Activated CD8-positive, alpha-beta memory T cell treated with anti-CD3 and anti-CD28 coated beads, Interleukin-2, amount 50 U/mL, for 48 hours (primary cell): Measurements from ENCODE around the gene JAG2.

ENCODE experiments used
- DNase-seq: peaks from one replicate; pipeline ENCODE4 v3.0.0-alpha.2; 2020

JAG2 gene

DNA sequence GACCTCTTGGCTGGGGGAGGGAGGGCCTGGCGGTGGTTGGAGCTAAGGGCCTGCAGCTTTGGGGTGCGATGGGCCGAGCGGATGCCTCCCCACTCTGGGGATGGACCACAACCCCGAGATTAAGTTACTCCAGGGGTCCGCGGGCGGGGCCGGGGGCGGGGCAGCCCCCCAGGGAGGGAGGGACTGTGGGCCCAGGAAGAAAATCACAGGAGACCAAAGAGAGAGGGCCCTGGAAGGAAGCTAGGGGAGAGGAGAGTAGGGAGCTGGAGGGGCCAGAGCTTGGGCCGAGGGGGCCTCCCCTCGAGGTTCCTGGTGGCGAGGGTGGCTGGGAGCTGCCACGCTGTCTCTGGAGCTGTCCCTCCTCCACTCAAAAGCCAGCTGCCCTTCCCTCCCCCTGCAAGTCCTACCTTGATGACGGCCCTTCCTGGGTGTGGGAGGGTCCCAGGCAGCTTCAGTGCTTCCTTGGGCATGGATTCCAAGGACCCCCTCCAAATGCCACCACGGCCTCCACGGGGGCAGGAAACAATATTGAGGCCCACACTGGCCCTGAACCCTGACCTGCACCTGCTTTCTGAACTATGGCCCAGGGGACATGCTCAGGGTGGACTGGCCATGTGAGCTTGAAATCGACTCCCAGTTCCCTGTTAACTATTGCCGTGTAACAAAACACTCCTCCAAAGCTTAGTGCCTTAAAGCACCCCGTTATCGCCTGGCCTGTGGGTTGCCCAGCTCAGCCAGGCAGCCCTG, 13.1 kb upstream of the JAG2 start:
- DNase-seq, result no peak

DNA sequence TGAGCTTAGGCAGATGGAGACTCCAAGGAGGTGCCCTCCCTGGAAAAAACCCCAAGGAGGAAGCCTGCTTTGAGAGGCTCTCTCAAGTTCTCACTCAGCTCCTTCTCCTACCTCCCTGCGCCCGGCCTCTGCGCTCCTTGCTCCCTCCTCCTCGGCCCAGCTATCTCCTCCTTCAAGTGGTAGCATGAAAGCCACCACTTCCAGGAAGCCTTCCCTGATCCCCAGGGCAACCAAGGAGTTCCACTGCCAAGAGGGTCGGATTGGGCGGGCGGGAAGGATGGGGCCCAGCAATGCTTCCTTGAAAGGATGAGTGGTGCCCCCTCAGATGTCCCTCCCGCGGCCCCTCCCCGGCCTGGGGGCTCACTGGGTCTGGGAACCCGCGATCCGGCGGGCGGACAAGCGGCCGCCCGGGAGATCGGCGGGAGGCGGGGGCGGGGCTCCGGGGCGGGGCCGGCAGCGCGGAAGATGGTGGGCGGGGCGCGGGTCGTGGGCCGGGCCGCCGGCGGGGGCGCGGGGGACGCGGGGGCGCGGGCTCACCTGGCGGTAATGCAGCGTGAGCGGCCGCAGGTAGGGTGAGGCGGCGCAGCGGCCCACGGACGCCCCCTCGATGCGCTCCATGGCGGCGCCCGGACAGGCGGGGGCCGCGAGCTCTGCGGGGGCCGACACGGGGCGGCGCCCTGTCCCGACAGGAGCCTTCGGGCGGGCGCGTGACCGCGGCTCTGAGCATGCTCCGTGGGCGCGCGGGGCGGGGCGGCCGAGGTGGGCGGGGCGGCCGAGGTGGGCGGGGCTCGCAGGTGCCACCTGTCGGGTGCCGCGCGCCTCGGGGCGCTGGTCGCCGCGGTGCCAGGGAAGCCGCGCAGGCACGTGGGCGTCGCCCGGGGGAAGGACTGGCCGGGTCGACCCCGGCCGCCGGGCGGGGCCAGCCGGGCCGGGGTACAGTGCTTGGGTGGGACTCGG, 12.3 kb upstream of the JAG2 start, which contains the start of gene NUDT14:
Gene NUDT14 (minus strand): TSS at position 721 of the 957 bp plus-strand sequence. CDS start 103 bp downstream, at position 618.
- peak; percentile 95 for DNase-seq

DNA sequence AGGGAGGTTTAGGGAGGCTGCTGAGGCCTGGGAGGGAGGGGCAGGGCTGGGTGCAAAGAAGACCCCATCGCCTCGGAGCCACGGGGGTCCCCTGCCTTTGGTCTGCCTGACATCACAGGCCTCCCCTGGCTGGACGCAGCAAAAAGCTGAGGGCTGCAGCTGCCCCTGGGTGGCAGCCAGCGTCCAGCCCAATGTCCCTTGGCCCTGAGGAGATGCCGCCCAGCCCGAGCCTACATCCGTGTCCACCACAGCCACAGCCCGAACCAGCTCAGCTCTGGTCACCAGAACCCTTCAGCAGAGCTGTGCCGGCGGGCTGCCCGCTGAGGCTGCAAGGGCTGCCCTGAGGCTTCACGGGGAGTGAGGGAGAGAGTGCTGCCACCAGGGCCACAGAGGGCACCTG, 10.6 kb upstream of the JAG2 start:
- no peak for DNase-seq

DNA sequence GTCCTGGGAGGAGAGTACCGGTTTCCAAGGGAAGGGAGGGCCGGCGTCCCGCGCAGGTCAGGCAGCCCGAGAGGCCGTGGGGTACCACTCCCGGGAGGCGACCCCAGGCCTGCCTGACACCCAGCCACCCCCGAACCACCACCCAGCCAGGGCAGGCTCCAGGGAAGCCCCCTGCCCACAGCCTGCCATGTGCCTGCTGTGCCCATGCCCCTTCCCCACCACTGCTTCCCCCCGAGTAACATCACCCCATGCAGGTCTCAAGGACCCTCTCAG, 10.2 kb upstream of the JAG2 start:
- no peak for DNase-seq

DNA sequence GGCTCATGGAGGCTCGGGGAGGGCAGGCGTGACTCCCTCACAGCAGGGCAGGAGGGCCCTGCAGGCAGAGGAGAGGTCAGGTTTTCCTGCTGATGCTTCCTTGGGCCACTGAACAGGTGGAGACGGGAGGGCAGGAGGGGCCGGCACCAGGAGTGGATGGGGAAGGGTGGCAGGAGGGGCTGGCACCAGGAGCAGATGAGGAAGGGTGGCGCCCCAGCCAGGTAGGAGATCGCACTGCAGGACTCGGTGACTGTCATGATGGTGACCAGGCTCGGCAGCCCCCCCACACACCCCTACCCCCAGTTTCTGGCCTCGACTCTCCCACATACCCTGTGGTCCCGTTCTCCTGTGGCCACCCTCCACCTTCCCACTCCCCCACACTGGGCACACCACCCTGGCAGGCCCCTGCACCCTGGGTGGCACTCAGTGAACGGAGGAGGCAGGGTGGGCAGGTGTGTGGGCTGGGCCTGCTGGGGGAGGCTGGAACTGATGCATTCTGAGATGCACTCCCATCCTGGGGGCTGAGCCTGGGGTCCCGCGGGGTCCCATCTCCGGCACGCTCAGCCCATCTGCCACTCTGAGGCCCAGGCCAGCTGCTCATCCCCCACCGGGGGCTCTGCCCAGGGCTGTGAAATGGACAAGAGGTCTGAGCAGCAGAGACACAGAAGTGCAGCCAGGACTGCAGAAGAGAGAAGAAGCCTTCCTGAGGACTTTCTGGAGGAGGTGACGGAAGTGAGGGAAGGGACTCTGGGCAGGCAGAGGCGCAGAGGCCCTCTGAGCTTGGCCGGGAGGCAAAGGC, 9.7 kb upstream of the JAG2 start:
- no peak for DNase-seq

DNA sequence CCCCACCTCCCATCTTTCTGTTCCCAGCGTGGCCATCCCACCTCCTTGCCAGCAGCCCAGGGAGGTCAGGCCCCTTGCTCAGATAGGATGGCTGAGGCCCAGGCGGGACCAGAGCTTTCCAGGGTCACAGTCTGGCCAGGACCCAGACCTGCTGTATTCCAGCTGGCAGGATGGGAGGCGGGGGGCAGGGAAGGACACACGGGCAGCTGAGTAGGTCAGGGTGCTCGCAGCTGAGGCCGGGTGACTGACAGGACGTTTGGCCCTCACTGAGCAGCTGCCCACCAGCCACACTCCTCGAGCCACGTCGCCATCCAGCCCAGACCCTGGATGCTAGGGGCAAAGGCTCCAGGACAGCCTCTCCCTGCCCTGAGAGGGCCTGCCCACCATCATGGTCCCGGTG, 8.5 kb upstream of the JAG2 start:
- DNase-seq, result no peak

DNA sequence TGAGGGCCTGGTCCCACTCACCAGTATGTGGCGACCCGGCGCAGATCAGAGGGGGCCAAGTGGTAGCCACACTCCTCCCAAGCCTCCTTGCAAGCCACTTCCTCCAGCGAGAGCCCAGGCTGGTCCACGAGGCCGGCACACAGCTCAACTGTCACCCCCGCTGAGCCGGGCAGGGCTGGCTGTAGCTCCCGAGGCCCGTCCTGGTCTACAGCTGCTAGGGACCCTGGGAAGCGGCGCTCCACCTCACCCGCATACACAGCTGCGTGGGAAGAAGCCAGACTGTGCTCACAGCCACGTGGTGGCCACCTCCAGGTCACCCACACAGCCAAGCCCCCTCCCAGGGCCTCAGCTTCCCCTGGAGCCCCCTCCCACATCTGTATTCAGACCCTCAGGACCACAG, 7.9 kb upstream of the JAG2 start:
- DNase-seq, result no peak

DNA sequence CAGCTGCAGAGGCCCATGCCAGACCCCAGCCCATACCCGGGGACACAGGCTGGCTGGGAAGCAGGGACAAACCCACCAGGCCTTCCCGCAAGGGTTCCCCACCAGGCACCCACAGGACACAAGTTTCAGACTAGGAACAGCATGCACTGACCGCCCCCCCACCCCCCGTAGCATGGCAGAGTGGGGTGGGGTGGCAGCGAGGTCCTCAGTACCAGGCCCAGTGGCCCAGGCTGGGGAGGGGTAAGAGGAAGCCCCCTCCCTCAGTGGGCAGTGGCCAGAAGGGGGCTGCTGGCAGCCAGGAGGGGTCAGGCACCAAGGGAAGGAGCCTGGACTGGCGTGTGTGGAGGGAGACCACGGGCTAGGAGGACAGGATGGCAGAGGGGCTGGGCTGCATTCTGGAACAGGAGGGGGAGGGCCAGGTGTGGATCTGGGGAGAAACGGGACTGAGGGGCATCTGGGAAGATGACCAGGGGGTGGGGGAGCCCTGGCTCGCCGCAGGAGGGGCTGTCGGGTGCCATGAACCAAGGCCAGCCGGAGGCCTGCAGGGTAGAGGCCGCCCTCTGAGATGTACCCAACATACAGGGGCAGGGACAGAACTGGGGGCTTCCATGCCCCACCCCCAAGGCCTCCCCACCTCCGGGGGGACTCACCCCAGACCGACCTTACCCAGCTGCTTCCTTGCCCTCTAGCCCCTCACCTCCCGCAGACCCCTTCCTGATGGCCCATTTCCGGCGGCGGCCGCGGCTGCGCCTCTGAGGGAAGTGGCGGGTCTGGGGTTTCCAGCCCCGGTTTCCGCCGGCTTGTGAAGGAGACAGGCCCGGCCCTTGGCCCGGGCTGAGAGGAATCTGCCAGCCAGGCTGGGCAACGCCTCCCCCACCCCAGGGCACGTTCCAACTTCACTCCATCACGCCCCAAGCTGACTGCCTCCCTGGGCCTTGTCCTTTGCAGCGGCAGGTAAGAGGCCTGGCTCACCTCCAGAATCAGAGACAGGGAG, 5.6 kb upstream of the JAG2 start:
- no peak for DNase-seq

DNA sequence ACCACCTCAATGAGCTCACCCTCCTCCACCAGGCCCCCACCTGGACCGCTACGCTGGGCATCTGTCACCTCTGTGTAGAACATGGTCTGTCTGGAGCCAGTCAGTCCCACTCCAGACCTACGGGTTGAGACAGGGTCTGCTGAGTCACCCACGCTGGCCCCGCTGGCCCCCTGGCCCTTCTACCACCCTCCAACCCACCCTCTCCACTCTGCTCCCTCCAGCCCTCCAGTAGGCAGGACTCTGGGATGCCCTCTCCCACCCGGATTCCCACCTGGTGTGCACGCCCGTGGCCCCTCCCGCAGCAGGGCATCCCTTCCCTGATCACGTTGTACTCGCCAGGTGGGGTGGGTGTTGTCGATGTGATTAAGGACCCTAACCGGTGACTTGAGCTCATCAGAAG, 4.6 kb upstream of the JAG2 start:
- DNase-seq, result no peak

DNA sequence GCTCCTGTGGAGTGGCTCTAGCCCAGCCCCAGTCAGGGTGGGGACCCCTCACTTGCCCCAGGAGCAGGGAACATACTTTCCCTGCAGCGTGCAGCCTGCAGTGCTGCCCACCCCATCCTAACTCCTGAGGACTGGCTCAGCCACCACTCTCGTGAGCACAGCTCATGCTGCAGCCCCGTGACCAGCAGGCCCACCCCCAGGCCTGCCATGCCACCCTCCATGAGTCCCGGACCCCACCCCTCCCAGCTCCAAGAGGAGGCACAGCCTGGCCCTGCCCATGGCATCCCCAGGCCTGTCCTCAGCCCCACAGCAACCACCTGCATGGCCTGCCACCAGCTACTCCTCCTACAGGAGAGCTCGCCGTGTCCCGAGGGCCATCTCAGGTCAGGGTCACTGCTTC, 3.9 kb upstream of the JAG2 start:
- DNase-seq, result no peak

DNA sequence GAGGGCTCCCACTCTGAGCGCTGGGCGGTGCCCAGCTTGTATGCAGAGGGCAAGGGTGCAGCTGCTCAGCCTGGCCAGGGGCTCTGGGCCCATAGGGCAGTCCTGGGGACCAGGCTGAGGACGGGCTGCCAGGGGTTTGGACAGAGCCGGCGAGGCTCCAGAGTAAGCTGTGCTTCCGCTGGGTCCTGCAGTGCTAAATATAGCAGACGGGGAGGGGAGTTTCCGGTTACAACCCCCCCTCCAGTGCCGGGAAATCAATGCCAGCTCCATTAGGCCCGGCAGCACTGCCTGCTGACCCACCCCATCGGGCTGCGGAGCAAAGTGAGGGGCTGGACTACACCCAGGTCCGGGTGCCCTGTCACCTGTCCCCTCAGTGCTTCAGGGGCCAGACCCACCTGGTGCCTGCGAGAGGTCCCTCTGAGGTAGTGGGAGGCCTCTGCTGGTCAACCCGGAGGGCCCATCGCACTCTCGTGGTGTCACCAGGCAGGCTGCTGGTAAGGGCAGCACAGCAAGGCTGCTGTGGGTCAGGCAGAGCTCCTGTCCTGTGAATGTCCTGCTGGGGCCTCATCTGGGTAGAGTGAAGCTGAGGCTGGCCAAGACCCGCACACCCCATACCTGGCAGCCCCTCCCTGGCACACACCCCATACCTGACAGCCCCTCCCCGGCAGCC, 2.6 kb upstream of the JAG2 start:
- DNase-seq, result no peak

DNA sequence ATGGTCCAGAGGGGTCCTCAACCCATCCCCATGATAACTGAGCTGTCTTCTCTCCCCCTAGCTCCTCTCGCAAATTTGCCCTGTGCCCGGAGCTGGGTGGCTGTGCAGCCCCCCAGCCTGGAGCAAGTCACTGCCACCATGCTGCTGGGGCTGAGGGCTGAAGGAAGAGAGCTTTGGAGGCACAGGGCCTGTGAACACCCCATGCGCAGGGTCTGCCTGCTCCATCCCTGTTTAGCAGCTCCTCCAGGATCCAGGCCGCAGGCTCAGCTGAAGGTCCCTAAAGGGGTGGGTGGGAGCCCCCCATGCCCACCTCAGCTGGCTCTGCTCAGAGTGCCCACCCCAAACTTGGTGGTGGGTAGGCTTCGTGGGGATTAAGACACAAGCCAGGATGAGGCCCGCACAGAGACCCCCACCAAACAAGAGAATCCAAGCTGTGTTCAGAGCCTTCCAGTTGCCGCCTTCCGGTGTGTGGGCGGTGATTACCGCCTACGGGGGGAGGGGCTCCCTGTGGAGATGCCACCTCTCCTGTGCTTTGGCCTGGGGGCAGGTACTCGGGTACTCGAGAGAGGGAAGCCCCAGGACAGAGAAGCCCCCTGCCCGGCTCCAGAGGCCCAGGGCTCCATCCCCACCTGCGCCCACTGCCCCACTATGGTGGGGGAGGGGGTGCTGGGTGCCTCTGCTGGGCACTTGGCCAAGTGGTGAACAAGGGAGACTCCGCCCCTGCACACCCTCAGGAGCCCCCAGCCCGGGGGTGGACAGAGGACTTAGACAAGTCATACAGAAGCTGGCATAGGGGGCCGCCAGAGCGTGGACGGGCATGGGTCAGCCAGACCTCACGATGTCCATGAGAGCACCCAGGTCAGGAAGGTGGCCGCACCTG, 1.4 kb upstream of the JAG2 start:
- DNase-seq, result no peak

DNA sequence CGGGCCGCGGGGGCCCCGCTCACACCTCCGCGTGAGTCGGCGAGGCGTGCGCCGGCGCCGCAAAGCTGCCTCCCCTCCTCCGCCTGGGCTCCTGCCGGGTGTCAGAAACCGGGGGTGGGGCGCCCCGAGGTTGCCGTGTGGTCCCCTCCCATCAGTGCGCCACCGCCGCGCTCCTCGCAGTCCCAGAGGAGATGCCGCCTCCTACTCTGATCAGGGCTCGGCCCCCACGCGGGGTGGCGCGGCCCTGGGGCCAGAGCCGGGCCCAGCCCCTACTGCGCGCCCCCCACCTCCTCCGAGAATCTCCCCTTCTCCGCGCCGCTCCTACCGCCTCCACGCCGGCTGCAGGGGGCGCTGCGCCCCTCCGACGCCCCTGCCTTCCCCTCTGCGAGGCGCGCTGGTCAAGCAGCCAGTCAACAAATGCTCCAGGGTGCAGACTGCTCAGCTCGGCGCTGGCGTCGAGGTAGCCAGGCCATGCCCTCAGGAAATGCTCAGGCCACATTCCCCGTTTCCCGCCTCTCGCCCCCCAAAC, 467 bp upstream of the JAG2 start:
- peak; percentile 75 for DNase-seq

DNA sequence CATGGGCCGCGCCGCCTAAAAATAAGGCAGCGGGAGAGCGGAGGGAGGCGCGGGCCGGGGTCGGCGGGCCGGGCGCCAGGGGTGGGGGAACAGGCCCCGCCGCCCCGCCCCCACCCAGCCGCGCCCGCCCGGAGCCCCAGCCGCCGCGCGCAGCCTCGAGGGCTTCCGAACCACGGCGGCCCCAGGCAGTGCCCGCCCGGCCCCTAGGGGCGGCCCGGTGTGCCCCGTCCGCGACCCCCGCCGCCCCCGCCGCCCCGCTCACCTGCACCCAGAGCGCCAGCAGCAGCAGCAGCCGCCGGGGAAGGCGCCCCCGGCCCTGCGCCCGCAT, 519 bp downstream of the JAG2 start:
- DNase-seq, result no peak

DNA sequence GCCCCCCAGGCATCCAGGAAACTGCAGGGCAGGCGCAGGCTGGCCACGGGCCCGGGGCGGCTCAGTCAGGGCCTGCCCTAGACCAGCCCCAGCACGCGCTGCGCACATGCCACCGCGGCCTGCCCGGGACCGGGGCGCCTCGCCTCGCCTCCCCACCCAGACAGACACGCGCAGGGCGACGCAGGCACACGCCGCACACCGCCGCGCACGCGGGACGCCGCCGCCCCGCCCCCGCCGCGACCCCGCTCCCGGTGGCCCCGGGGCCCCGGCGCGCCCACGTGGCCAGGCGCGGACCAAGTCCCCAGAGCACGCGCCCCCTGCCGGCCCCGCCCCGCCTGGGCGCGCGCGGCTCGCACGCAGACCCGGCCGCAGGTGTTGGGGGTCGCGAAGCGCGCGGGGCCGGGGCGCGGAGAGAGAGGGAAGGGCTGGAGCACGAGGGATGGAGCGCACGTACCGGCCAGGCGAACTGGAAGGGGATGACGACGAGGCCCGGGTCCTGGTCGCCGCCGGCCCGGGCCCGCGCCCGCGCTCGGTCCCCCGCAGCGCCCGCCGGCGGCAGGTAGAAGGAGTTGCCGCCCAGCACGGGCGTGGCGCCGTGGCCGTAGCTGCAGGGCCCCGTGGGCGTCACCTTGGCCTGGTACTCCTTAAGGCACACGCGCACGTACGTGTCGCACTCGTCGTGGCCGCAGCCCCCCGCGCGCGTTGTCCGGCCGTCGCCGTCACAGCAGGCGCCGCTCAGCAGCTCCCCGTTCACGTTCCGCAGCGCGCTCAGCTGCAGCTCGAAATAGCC, 1.1 kb downstream of the JAG2 start:
- no peak for DNase-seq

DNA sequence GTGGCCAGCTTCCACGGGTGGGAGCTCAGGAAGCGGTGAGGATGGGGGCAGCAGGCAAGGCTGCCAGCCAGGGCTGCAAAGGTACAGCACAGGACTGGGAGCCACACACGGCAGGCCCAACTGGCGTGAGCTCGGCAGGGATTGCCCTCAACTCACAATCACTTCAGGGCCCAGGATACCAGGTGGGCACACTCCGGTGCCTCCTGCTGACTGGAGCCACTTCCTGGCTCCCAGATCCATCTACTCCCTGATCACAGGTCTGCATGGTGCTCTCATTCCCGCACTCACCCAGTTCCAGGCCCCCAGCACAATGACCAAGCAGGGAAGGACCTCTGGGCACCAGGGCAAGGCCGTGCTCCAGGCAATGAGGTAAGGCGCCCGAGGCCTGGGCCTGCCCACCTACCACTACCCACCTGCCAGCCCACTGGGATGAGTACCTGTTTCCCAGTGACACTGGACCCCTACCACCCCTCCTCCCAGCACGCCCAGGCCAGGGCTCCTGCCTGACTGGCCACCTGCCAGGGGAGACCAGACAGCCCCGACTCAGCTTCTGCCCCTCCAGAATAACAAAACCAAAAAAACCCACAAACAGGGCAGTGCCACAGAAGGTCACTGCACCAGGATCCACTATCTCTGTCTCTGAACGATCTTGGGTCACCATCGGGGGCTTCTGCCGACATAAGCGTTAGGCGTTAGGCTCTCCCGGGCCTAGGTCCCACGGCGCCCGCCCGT, 1.8 kb downstream of the JAG2 start:
- DNase-seq, result no peak

DNA sequence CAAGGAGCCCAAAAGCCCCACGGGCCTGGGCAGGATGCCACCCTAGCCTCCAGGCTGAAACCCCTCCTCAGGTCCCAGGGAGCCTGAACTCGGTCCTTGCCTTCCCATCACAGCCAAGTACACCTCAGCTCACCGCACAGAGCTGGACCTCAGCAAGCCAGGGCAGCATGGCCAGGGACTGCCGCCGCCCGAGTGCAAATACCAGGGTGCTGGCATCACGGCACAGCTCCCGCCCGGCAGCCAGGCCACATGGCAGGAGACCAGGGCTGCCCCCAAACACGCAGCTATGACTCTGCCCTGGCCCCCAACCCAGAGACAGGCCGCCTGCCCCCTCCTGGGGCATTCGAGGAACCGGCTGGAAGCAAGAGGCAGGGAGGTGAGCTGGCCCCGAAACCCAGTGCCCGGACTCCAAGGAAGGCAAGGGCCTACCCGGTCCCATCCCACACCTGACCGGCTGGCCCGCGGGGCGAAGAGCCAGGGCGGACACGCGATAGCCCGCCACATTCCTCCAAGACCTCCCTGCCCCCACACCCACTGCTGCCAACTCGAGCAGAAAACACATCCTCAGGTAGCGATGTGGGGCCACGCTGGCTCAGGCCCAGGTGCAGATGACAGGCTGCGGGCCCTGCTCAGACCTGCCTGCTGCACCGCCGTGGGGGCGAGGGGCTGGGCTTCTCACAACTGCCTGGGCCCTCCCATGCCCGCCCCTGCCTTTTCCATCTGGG, 2.7 kb downstream of the JAG2 start:
- no peak for DNase-seq

DNA sequence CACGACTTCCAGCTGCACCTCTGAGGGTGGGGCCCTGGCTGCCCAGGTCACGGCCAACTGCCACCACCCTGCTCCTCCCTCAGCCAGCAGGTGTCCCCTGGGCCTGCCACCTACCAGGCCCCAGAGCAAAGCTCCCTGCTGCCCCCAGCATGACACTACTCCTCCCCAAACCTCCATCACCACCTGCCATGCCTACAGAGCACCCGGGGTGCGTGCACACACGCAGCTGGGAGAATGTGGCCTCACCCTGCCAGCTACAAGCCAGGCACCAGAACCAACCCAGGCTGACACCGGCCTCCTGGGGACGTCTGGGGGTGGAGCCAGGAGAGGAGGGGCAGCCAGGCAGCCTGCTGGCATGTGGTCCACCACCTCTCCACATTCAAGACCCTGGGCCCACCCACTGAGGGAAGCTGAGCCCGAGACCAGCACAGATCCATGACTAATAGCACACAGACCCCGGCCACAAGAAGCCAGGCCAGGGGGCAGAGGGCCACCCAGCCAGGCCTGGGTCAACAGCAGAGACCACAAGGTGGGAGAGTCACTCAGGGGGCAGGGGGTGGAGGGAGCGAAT, 3.4 kb downstream of the JAG2 start:
- no peak for DNase-seq
